NCI-H345 treated with DMSO at 0.1 percent for 48 hours (cell line): Measurements from ENCODE around the gene GABRA5.

Experiments used
- DNase-seq: peaks from one replicate; lab custom pipeline; 2025; ENCODE audit not compliant: unreplicated experiment; lab: John Stamatoyannopoulos, UW

The GABRA5 gene

DNA sequence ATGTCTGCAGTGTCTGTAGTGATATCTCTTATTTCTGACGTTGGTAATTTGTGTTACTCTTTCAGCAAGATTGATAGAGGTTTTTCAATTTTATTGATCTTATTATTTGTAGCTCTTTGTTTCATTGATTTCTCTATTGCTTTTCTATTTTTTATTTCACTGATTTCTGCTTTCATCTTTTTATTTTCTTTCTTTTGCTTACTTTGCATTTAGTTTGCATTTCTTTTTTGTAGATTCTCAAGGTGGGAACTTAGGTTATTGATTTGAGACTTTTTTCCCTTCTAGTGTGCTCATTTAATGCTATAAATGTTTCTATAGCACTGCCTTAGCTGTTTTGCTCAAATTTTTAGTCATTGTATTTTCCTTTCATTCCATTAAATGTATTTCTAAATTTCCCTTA lies 54.6 kb downstream of the GABRA5 start:
- DNase-seq, result no peak

DNA sequence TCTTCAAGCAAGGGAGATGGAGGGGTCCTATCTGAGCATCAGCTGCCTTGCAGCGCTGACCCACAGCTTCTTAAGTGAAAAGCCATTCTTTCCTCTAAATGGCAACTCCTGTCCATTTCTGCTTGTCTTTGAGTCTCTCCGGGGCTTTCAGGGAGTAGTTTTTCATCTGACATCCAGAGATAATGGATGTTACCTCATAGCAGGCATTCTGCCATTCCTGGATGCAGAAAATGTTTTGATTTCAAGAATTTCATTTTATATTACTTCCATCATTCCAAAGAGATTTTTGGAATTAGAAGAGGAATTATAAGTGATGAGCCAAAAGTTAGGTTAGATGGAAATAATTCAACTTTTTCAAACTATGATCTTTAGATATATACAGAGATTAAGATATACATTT lies 59.2 kb downstream of the GABRA5 start:
- DNase-seq, result no peak

DNA sequence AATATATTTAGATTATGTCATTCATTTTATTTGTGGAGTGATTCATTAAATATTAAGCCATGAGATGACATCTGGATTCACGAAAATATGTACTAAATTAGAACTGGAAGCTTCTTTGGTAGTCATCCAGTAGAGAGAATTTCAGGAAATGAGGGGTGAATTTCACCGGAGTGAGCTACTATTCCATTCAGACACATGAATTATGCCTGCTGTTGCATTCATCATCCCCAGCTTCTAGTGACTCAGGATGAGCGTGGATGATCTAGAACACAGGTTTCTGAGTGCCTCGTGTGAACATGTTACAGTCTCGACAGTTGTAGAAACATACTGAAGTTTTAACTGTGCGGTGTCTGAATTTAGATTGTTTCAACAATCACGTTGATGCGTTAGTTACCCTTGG lies 61.2 kb downstream of the GABRA5 start:
- DNase-seq, result no peak

DNA sequence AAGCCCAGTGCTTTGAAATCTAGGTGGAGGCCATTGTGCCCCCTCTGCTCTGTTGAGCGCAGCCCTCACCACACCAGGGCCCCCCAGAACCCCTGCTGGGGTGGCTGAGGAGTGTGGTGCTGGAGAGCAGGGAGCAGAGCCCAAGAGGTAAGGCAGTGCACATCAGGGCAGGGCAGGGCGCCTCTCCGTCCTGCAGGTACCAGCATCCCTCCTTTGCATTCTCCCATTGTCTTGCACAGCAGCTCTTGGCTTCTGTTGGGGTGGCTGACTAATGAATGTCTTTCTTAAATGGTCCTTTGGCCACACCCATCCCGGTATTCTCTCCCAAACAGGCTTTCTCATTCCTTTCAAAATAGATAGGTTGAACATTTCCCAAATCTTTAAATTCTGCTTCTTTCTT lies 62.7 kb downstream of the GABRA5 start:
- DNase-seq, result no peak

DNA sequence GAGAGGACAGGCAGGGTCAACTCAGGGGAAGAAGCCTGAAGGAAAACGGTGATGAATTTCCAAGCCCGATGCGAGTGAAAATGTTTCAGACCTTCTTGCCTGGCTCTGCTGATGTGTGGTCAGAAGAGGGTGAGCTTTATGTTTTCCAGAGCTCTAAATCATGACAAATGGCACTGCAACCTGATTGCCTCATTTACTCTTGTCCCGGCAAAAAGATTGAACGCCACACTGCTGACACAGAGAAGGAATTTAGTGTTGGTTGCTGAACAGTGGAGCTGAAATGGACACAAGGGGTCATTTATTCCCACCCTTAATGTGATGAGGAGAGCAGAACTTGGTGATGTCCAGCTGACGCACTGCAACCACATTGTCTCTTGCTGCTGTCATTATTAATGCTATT lies 68.0 kb downstream of the GABRA5 start:
- no peak for DNase-seq

DNA sequence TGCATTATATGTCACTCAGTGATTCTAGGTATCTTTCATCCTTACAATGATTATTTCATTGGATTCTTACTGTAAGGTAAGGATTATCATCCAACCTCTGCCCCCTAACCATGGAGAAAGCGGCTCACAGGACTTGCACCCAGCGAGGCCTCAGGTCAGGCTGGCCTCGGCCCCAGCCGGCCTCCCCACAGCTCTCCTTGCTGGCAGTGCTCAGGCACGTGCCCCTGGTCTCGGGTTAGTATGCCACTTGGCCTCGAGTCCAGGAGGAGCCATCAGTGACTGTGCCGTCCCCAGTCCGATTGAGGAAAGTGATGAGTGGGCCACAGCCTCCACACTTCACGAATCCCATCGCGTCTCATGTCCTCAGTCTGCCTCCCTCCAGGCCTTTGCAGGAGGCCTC lies 68.5 kb downstream of the GABRA5 start:
- no peak for DNase-seq

DNA sequence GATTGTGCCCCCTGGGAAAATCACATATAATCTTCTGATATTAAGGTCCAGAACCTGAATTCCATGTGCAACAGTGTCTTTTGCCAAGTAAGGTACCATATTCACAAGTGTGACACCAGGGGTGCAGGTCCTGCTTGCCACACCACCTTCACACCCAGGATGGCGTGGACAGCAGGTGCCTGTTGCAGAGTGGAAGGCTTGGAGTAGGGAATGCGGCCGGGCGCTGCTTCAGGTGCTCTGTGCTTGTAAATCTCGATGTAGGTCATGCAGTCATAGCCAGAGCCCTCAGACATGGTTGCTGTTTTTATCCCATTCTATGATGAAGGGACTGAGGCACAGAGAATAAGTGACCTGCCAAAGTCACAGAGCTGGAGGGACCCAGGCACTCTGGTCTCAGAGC lies 69.6 kb downstream of the GABRA5 start:
- DNase-seq, result no peak

DNA sequence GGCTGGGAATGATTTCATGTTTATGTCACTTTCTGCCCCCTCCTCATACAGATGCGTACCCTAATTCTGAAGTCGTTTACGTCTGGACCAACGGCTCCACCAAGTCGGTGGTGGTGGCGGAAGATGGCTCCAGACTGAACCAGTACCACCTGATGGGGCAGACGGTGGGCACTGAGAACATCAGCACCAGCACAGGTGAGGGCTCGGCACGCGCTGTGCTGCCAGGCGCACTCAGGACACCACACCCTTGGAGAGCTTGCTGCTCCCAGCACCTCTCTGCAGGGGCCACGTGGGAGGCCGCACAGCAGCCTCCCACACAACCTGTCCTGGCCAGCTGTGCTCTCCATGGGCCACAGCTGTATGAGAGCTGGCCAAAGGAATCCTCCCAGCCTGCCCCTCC lies 70.3 kb downstream of the GABRA5 start:
- no peak for DNase-seq

DNA sequence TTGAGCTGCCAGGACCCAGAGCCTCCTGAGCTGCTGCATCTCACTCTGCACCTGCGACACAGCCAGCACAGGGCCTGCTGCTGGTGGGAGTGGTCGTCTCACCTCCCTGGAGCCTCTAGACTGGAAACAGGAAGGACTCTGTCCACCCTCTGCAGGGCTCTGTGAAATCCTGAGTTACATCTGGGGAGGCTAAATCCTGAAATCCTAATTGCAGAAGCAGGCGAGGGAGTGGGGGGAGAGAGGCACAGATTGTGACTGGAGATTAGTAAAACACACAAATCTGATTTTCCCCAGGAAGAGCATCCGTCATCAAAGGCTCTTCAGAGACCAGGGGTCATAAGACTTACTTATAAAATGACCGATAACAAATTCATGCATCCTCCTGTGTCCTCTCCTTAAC lies 72.5 kb downstream of the GABRA5 start:
- DNase-seq, result no peak

DNA sequence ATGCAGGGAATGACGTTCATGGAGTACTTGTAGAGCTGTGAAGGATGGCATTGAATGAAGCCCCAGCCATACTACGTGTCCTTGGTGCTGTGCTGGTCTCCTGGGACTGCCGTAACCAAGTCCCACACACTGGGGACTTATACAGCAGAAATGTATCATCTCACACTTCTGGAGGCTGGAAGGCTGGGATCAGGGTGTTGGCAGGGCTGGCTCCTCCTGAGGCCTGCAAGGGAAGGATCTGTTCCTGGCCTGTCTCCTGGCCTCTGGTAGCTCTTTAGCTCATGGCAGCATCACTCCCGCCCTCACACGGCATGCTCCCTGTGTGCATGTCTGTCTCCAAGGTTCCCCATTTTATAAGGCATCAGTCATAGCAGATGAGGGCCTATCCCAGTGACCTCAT lies 74.6 kb downstream of the GABRA5 start:
- DNase-seq, result no peak

DNA sequence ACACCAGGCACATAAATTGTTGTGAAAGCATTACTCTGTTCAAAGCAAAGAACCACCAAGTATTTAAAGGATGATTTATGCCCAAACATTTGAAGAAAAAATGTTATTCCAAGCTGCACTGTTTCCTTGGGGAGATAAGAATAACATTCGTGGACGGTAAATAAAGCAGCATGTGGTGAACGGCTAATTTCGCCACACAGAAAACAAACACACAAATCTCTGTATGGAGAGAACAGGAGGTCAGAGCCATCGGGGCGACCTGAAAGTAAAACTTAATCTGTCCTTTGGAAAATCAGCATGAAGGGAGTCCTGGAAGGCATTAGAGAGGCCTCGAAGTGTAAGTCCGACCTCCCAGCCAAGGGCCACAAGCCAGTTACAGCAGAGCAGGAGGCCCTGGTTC lies 77.0 kb downstream of the GABRA5 start:
- no peak for DNase-seq

DNA sequence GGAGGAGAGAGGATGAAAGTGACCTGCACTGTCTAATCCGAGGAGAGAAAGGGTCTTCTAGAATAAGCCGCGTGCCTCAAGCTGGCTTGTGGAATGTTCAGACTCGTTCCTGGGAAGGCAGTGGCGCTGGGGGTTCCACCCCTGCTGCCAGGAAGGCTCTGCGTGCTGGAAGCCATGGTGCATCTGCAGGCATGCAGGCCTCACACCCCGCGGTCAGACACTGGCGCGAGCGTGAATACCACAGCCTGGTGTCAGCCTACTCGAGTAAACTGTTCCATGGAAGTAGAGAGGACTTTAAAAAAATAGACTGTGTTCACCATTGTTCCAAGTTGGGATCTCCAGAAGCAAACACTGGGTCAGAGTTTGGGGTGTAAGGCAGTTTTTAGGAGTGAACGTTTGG lies 78.2 kb downstream of the GABRA5 start:
- DNase-seq, result no peak

DNA sequence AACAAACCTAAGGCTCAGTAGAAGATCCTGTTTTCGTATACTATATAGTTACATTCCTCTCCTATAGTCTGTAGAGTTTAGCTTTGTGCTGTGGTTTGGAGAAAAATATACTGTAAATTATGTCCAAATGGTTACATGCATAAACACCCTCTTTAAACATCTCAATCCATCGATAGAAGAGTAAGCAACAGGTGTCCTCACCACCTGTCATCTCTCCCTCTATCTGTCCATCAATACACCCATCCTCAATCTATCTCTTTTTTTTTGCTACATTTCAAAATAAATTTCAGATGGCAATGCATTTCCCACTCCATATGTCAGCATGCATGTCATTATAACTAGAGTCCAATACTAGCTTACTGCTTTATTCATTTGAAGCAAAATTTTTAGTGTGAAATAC lies 83.1 kb downstream of the GABRA5 start:
- DNase-seq, result no peak

DNA sequence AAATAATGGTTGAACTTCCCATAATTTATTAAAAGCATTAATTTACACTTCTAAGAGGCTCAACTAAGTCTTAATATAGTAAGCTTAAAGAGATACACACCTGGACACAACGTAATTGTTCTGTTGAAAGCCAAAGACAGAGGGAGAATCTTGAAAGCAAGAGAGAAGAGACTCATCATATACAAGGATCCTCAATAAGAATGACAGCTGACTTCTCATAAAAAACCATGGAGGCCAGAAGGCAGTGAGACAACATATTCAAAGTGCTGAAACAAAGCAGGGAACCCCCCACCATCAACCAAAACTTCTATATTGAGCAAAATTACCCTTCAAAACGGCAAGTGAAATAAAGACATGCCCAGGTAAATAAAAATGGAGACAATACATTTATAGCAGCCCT lies 87.5 kb downstream of the GABRA5 start:
- no peak for DNase-seq

DNA sequence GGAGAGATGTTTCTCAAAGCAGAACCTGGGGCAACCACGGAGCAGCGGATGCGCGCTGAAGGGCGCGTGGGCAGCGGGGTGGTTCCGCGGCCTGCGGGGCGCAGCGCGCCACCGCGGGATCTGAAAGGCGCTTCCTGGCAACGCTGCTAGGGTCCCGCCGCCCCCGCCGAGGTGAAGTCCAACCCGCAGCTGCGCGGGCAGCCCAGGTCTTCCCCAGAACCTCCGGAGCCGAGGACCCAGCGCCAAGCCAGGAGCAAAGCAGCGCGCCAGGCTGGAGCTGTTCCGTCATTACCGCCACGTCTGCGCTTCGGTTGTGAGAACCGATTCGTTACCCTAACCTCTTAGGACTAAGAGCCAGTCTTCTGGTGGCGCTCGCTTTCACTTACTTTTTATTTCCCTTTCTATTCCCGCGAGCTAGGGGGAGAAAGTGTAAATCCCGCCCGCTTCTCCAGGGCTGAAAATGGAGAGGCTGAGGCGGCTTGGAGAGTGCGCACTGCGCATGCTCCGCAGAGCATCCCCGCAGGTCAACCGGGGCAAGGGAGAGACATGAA lies 100.9 kb downstream of the GABRA5 start:
- DNase-seq, result no peak

DNA sequence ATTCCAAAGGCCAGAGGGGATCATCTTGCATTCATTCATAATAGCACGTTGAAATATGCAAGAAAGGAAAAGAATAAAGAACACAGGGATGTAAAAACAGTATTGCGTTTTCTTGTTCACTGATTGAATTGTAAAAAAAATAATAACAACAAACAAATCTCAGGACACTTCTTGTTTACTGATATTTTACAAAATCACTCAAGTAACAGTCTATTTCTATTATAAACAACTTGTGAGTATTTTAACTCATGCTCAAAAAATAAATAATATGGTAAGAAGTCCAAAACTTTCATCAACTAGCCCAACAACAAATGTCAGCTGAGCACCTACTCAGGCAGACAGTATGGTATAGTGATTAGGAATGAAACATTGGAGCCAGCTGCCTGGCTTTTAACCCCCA lies 101.9 kb downstream of the GABRA5 start:
- DNase-seq, result no peak

DNA sequence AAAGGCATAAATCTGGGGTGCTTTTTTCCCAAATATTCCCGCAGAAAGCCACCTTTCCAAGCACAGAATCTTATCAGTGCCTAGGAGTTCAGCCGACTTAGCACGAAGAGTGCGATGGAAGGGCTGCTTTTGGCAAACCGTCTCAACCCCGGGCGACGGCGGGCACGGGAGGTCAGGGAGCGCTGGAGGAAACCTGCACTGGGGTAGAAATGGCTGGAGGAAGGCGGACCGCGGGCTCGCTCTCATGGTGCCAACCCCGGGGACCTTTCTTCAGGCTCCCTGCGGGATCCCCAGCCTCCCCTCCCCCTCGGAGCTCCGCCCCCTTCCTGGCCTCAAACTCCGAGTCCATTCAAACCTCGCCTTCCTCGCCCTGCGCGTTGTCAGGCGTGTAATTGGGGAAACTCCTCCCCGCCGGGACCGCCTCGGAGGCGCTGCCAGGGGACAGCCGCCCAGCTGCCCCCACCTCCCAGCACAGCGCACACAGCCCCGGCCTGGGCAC lies 103.9 kb downstream of the GABRA5 start, which contains the start of gene GABRG3:
TSS of gene GABRG3 (plus strand) at position 470 of the 499 bp plus-strand sequence.
- no peak for DNase-seq

DNA sequence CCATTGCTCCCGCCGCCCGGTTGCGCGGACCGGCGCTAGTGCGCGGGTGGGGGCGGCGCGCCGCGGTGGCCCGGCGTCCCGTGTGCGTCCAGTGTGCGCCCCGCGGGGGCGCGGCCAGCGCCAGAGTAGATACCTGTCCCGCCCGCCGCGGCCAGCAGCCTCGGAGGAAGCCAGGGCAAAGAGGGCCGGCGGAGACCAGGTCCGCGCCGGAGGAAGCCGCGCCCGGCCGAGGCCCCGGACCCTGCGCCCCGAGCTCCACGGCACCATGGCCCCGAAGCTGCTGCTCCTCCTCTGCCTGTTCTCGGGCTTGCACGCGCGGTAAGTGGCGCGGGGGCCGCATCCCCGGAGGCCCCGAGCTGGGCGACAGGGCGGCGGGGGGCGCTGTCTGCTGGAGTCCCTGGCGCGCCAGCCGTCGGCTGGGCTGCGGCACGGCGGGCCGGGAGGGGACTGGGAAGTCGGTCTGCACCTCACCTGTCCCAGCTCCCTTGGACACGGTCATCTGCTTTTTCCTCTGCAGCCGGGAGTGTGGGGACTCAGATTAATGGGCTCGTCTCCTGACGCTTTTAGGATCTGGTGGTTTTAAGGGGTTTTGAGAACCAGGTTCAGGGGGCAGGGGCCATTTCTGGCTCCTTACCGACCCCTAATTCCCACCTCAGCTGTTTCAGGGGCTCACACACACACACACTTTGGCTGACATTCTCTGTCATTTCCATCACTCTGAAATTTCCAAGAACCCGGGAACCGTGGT lies 104.6 kb downstream of the GABRA5 start:
- no peak for DNase-seq

DNA sequence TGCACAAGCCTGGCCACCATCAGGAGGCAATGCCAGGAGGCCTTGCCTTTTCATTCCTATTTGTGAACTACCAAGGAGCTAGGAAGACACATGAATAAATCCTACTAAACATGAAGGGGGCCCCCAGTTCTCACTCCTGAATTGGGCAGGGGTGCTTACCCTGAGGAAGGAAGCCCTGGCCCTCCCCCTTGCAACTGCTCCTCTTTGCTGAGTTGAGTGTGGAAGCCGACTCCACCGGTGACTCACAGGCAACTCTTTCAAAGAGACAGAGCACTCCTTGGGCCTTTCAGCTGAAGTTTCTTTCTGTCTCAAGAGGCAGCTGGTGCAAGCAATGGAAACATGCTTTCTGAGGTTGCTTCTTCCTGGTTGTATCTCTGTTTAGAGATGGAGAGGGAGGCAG lies 105.8 kb downstream of the GABRA5 start:
- no peak for DNase-seq

DNA sequence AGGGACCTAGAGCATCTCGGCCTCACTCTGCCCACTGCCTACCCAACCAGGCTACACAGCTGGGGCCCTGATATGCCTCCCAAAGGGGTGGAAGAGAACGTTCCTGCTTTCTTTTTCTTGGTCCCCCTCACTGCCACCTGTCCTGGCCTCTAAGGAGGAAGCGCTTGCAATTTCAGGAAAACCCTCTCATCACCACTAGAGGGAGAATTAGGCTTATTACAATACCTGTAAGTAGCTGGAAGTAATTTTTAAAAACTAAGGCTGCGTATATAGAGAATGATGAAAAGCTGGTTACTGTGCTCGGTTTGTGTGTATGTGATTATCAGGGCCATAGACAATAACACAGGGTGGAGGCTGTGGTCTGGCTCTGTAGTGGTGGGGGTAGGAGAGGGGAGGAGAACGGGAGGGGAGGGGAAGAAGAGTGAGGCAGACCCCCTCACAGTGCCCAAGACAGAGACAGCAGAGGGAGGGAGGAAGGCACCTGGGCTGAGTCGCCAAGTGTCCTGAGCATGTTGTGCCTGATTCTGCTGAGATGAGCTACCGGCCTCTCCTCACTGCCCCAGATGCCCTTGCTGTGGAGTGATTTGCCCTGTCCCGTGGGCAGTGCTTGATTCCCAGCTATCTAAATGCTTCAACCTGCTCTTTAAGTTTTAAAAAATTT lies 107.4 kb downstream of the GABRA5 start:
- peak; percentile 39 for DNase-seq

DNA sequence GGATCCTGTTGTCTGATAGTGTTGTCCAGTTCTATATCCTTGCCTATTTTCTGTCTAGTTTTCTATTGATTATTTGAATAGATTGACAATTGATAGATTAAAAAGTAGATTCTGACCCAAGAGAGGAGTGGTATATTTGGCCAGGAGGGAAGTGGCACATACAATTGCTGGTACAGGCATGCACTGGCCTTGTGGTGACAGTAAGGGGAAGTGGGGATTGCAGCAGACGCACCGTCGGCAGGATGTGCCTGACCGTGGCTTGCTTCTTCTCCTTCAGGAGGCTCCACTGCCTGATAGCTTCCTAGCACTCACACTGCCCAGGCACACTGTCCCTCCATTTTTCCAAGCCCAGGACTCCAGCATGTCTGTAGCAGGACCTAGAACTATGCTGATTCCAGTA lies 114.6 kb downstream of the GABRA5 start:
- DNase-seq, result no peak

DNA sequence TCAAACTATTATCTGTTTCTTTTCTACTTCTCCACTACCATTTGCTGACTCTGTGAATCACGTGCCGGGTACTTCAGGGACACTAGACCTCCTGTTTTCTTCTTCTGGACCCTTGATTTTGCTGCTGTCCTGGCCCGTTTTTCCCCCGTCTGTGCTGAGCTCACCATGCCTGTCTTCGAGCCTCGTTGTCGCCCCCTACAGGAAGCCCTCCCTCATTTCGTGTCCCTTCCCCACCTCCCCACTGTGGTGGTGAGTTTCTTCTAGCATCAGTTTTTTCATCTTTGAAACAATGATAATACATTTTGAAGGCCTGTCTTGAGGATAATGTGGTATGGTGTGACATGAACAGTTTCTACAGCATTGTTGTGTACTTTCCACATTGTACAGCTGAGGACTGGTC lies 117.0 kb downstream of the GABRA5 start:
- DNase-seq, result no peak
